HUES64 (cell line): ENCODE data around the gene GARIN5A.
A peak's percentile ranks its signal among the peaks of the same experiment; 100 is the strongest.
"Not testable (repeated sequence)": the region's sequence is repeated elsewhere in the genome, so short reads cannot be mapped to it uniquely, and the experiment has no call there.

Source experiments
- H3K27ac ChIP-seq: 2 replicates; pipeline ENCODE4 v1.7.0; 2013; ENCODE audit warnings: low read depth, low read length, inconsistent platforms
- H3K27me3 ChIP-seq: 2 replicates; pipeline ENCODE4 v1.6.1; 2013; ENCODE audit warnings: mild to moderate bottlenecking, low read length; ENCODE audit not compliant: insufficient read depth
- H3K36me3 ChIP-seq: 2 replicates; pipeline ENCODE4 v1.6.1; 2013; ENCODE audit warnings: mild to moderate bottlenecking, low read length; ENCODE audit not compliant: insufficient read depth
- H3K4me1 ChIP-seq: 2 replicates; pipeline ENCODE4 v1.6.1; 2013; ENCODE audit warnings: mild to moderate bottlenecking, low read length, moderate library complexity; ENCODE audit not compliant: insufficient read depth
- H3K4me3 ChIP-seq: 2 replicates; pipeline ENCODE4 v1.5.1; 2013; ENCODE audit warnings: mild to moderate bottlenecking, low read length, moderate library complexity
- H3K9ac ChIP-seq: 2 replicates; pipeline ENCODE4 v1.6.1; 2013; ENCODE audit warnings: mild to moderate bottlenecking, low read depth, low read length
- H3K9me3 ChIP-seq: 2 replicates; pipeline ENCODE4 v1.6.1; 2013; ENCODE audit warnings: low read depth, low read length; ENCODE audit not compliant: insufficient read depth
- WGBS: fragments of 150-250, 120-280 bp; methylation state at CpG from one replicate; pipeline ENCODE4 v1.1.7; 2013; ENCODE audit warnings: missing lambda C conversion rate; 5-methylcytosine and 5-hydroxymethylcytosine counted together

GARIN5A gene

DNA sequence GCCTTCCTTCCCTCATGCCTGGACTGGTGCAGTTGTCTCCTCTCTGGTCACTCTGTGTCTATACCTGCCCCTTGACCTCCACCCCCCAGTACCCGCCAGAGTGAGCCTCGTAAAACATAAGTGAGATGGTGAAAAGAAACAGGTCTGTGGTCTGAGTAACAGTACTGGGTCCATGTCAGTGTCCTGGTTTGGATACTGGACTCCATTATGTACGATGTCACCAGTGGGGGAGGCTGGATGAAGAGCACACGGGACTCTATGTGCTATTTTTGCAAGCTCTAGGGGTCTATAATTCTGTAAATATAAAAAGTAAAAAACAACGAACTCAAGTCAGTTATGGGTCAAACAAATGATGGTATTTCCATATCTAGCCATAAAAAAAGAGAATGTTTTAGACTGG, 29.6 kb downstream of the GARIN5A start:
- H3K9ac ChIP-seq: no peak overlapping the region
- no peak overlapping the region for H3K27ac ChIP-seq
- H3K9me3 ChIP-seq: no peaks in the 10 kb centered on the region
- H3K4me1 ChIP-seq: no peaks in the 10 kb centered on the region
- H3K27me3 ChIP-seq: no peaks in the 10 kb centered on the region
- H3K36me3 ChIP-seq: no peaks in the 10 kb centered on the region
- 91% methylated on average over 5 of the region's 5 CpGs for WGBS
- H3K4me3 ChIP-seq: no peak overlapping the region

DNA sequence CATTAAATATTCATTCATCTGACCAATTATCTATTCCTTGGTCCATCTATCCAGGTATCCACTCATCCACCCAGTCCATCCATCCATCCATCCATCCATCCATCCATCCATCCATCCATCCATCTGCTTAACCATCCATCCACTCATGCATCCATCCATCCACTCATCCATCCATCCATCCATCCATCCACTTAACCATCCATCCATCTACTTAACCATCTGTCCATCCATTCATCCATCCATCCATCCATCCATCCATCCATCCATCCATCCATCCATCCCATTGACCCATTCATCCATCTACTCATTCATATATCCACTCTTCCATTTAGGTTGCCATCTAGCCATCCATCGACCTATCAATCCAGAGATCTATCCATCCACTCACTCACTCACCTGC, 32.6 kb downstream of the GARIN5A start:
- H3K9ac ChIP-seq: no peak overlapping the region
- no peak overlapping the region for H3K27ac ChIP-seq
- H3K27me3 ChIP-seq: no peaks in the 10 kb centered on the region
- H3K36me3 ChIP-seq: no peaks in the 10 kb centered on the region
- 72% methylated on average over 1 of the region's 1 CpG for WGBS
- H3K4me3 ChIP-seq: no peak overlapping the region
- no peaks in the 10 kb centered on the region for H3K4me1 ChIP-seq
- no peaks in the 10 kb centered on the region for H3K9me3 ChIP-seq

DNA sequence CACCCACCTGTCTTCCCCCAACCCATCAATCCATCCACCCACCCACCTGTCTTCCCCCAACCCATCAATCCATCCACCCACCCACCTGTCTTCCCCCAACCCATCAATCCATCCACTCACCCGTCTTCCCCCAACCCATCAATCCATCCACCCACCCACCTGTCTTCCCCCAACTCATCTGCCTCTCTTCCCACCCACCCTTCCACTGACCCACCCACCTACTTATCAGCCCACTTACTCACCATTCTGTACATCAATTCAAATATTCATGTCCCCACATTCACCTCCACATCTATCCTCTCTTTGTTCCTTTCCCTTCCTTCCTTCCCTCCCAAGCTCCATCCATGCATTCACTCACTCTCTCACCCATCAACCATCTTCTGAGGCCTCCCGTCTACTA, 37.5 kb downstream of the GARIN5A start:
- H3K9me3 ChIP-seq, H3K36me3 ChIP-seq, H3K27me3 ChIP-seq, H3K9ac ChIP-seq, H3K4me3 ChIP-seq, H3K4me1 ChIP-seq, H3K27ac ChIP-seq: not testable (repeated sequence)
- WGBS: 88% methylated on average over 2 of the region's 2 CpGs

DNA sequence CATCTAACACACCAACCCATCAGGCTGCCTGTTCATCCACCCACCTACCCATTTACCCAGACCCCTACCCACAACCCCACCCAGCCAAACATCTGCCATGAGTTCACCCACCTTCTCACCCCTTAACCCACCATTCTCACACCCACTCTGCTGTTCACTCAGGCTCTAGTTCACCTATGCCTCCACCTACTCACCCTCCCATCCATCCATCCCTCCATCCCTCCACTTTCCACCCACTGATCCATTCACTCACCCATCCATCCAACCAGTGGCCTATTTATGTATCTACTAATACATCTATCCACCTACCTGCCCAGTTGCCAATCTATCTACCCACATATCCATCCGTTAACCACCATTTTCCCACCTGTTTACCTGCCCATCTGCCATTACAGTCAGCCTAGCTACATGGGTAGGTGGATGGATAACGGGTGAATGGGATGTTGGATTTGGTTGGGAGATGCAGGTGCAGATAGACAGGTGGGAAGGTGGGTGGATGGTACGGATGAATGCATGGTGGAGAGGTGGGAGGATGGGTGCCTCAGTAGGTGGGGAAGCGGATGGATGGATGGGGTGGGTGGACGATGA, 38.7 kb downstream of the GARIN5A start:
- H3K27ac ChIP-seq: no peak overlapping the region
- H3K4me3 ChIP-seq: no peak overlapping the region
- H3K9ac ChIP-seq: no peak overlapping the region
- no peaks in the 10 kb centered on the region for H3K27me3 ChIP-seq
- peaks cover 4% of the 10 kb centered on the region for H3K4me1 ChIP-seq
- no peaks in the 10 kb centered on the region for H3K36me3 ChIP-seq
- H3K9me3 ChIP-seq: no peaks in the 10 kb centered on the region
- WGBS: 90% methylated on average over 5 of the region's 5 CpGs

GRCh38 chr19:50435627-50436026, 41.0 kb downstream of the GARIN5A start:
- WGBS: 93% methylated on average over 11 of the region's 12 CpGs
- H3K4me3 ChIP-seq: no peak overlapping the region
- no peaks in the 10 kb centered on the region for H3K36me3 ChIP-seq
- H3K27me3 ChIP-seq: no peaks in the 10 kb centered on the region
- no peak overlapping the region for H3K27ac ChIP-seq
- no peaks in the 10 kb centered on the region for H3K9me3 ChIP-seq
- H3K4me1 ChIP-seq: peaks cover 12% of the 10 kb centered on the region
- no peak overlapping the region for H3K9ac ChIP-seq

GRCh38 chr19:50435221-50435620, 41.4 kb downstream of the GARIN5A start:
- Histone ChIP-seq H3K9ac (no peak overlapping the region), H3K9me3 (no peaks in the 10 kb centered on the region), H3K4me3 (no peak overlapping the region), H3K4me1 (peaks cover 12% of the 10 kb centered on the region), H3K36me3 (no peaks in the 10 kb centered on the region), H3K27me3 (no peaks in the 10 kb centered on the region), H3K27ac (no peak overlapping the region)
- WGBS: 91% methylated on average over 17 of the region's 17 CpGs

DNA sequence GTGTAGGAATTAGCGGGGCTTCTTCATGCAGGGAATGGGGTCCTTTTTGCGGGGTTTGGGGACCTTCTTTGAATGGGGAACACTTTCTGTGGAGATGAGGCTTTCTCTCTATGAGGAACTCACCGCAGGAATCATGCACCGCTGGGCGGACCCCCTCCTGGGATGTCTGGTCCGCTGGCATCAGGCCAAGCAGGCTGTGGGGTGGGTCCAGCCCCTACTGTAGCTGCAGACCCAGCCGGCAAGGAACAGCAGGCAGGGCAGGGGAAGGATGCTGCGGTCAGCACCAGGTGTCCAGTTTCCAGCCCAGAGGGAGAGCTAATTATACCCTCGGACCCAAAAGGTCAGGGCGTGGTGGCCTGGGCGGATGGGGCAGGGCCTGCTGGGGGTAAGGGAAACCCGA, 42.1 kb downstream of the GARIN5A start:
- H3K27me3 ChIP-seq: no peaks in the 10 kb centered on the region
- WGBS: 69% methylated on average over 12 of the region's 12 CpGs
- no peak overlapping the region for H3K4me3 ChIP-seq
- H3K9me3 ChIP-seq: no peaks in the 10 kb centered on the region
- H3K9ac ChIP-seq: no peak overlapping the region
- H3K27ac ChIP-seq: no peak overlapping the region
- no peaks in the 10 kb centered on the region for H3K36me3 ChIP-seq
- H3K4me1 ChIP-seq: peaks cover 12% of the 10 kb centered on the region

GRCh38 chr19:50433201-50434180, 43.2 kb downstream of the GARIN5A start:
- H3K4me1 ChIP-seq: peaks cover 12% of the 10 kb centered on the region
- peak overlapping the region; percentile 69 for H3K4me3 ChIP-seq
- H3K9ac ChIP-seq: 0 out of 2 replicates have a peak overlapping the region, but pooled peaks have one; percentile 68
- no peaks in the 10 kb centered on the region for H3K9me3 ChIP-seq
- H3K27me3 ChIP-seq: no peaks in the 10 kb centered on the region
- H3K36me3 ChIP-seq: no peaks in the 10 kb centered on the region
- WGBS: 88% methylated on average over 19 of the region's 19 CpGs
- H3K27ac ChIP-seq: no peak overlapping the region; the same call in 1 of the 2 replicates

GRCh38 chr19:50432221-50433028, 44.2 kb downstream of the GARIN5A start, which contains the start of gene MYBPC2:
MYBPC2 (plus strand) TSS chr19:50432892; CDS start chr19:50432954, 62 bp downstream.
- peak within 1 kb of the TSS; percentile 68 for H3K9ac ChIP-seq
- H3K4me1 ChIP-seq: peaks cover 12% of the 10 kb centered on the region
- peak within 1 kb of the TSS; percentile 78; the same call in 1 of the 2 replicates for H3K27ac ChIP-seq
- no peaks in the 10 kb centered on the region for H3K36me3 ChIP-seq
- H3K4me3 ChIP-seq: peak within 1 kb of the TSS; percentile 69
- 13% methylated on average over 40 of the region's 40 CpGs for WGBS
- H3K9me3 ChIP-seq: no peaks in the 10 kb centered on the region
- no peaks in the 10 kb centered on the region for H3K27me3 ChIP-seq

GRCh38 chr19:50431343-50432220, 45.1 kb downstream of the GARIN5A start:
- Histone ChIP-seq H3K36me3 (no peaks in the 10 kb centered on the region), H3K4me3 (peak overlapping the region; percentile 69), H3K4me1 (peaks cover 12% of the 10 kb centered on the region), H3K9ac (peak overlapping the region; percentile 68; the same call in 1 of the 2 replicates), H3K9me3 (no peaks in the 10 kb centered on the region), H3K27me3 (no peaks in the 10 kb centered on the region), H3K27ac (peak overlapping the region; percentile 78; the same call in 1 of the 2 replicates)
- 2% methylated on average over 44 of the region's 54 CpGs for whole genome bisulfite sequencing
